CD4-positive, alpha-beta T cell treated with Interferon gamma for 1 hour (primary cell): ENCODE results near the gene ST6GAL1.

Experiments used
- DNase-seq: peaks from one replicate; pipeline ENCODE4 v3.0.0-alpha.2; 2020

ST6GAL1 gene

GRCh38 chr3:186917512-186918312 lies 12.6 kb upstream of the ST6GAL1 start:
- DNase-seq = no peak

- DNase-seq = no peak
These were observed 10.0 kb upstream of the ST6GAL1 start for GRCh38 chr3:186920301-186920700.

DNA sequence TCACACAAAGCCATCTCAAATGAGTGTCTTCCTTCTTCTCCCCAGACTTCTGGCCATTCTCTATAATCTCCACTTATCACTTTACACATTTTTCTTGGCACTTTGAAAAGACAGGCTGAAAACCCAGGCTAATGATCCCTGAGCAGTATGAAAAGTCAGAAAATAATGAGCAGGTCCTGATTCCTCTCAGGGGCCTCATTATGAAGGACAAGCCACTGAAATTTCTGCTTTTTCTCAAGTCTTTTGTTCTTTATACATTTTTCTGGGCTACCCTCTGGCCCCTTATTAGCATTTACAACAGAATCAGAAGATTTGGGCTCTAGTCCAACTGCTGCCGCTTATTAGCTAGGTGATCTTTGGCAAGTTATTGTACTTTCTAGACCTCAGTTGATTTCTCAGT lies 9.5 kb upstream of the ST6GAL1 start:
- DNase-seq = no peak

DNA sequence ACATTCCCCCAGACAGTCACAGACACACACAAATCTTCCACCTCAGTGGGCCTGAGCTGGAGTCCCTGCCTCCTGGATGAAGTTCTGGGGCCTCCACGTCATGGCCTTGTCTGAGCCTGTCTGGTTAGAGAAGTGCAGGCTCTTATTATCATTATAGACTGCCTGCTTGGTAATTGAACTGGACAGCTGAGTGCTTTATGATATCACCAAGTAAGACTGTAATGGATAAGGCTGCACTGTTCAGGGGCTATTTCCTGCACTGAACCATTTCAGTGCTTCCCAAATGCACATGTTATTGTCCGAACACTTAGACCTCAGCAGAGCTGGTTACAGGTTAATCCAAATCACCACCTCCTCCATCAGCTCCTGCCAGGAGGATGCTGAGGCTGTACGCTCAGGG lies 8.7 kb upstream of the ST6GAL1 start:
- DNase-seq = no peak

GRCh38 chr3:186922224-186922623 lies 8.1 kb upstream of the ST6GAL1 start:
- DNase-seq = no peak

GRCh38 chr3:186922790-186923189 lies 7.5 kb upstream of the ST6GAL1 start:
- no peak for DNase-seq

GRCh38 chr3:186923241-186923640 lies 7.1 kb upstream of the ST6GAL1 start:
- DNase-seq = no peak

GRCh38 chr3:186925826-186926225 lies 4.5 kb upstream of the ST6GAL1 start:
- no peak for DNase-seq

- no peak for DNase-seq
These were observed 1.1 kb upstream of the ST6GAL1 start for GRCh38 chr3:186929186-186929585.

DNA sequence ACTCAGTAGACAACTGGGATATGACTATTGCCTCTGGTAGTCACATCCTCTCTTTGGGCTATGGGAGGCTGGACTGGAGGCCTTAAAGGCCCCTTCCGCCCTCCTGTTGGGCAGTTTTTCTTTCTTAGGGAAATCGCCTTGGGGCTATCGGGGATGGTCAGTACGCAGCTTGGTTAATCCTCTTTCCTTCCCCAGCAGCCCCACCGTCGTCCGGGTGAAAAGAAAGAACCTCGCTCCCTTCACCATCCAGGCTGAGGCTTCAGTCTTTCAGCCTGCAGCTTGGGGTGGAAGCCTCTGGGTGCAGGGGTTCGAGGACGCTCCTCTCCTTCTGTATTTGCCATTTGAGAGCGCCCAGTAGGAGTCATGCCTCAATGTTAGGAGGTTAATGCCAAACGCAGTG lies 641 bp upstream of the ST6GAL1 start:
- DNase-seq = no peak

DNA sequence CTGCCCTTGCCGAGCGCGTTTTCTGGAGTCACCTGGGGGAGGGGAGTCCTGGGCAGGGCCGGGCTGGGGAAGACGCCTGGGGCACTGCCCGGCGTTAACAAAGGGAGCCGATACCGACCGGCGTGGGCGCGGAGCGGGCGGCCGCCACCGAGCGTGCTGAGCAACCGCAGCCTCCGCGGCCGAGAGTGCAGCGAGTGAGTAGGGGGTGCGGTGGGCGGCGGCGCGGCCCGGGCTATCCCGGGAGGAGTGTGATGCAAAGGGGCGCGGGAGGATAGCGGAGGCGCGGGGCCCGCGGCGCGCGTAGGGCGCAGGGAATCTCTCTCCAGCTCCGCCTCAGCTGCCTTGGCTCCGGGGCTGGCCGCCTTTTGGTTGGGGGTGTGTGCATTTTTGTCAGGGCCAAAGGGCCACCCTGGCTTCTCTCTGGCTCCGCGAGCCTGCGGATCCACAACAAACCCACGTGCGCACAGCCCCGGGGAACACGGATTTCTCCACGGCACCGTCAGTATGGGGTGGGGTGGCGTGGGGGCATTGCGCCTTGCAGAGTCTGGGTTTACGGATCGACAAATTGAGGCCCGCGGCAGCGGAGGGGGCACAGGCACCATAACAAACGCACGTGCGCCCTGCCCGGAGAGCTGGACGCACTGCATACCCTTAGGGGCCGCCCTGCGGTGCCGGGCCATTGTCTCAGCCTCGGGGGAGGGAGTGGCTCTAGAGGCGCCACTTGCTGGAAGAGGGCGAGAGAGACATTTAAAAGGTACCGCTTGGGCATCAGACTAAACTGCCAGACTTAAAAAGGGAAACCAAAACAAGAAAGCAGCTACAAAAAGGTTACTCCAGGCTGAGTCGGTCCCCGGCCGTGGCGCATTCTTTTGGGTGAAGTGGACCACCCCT lies 560 bp downstream of the ST6GAL1 start:
- peak; percentile 76 for DNase-seq

DNA sequence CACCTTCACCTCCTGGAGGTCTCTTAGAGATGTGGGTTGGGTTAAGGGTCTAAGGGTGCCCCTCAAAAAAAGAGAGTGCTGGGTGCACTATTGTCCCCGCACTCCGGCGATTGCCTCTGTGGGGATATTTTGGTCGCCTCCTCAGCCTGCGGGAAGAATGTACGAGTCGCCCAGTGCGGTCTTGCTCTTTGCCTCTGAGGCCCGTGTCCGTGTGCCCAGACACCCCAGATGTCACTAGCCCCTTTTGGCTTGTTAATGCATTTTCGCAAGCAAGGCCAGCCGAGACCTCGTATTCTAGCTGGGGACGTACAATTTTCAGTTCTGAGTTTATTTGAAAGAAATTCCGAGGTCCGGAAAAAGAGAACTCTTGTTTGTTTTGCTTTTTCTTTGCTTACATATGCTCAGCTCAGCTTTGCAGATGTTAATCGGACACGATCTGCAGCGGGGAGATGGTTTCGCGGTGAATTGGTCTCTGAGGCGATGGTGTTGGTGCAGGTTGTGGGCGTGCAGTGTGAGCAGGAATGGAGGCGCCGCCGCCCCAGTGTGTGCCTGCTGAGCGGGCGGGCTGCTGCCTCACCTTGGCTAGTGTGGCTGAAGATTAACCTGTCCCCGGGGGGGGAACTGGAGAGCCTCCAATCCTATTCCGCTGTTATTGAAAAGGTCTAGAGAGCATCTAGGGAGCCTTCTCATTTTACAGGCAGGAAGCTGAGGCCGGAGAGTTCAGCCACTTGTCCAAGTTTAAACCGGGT lies 1.4 kb downstream of the ST6GAL1 start:
- peak; percentile 52 for DNase-seq

DNA sequence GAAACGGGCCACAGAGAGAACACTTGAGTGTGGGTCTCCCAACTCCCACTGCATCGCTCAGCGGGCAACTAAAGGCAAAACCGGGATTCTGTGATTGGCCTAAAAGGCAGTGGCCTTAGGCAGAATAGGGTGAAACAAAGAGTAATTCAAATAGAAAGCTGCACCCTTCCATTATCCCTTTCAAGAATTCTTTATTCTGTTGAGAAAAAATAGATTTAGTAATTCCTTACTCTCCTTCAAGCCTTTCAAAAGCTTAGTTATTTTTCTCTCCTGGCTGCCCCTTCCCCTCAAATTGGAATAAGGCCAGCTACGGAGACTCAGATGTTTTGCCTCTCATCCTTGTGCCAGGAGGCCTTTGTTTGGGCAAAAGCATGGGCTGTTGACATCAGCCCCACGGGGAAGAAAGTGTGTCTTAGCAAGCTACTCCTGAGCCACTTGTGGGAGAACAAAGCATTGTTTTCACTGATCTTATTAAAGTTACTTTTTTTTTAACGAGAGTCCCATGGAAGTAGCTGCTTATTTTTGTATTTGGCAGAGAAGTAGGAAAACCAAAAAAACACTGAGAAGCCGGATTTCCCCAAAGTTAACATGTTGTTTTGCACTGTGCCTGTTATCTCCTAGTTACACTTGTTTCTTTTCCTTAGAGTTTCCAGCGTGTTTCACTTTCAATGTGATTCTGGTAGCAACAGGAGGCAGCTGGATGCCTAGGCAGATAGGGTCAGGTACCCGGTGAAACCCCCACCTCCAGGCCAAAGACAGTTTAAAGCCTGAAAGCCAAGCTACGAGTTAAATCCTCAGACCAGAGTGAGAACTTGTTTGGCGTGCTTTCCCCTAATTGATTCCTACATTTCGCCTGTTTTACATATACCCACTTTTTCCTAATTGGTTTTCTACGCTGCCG lies 2.2 kb downstream of the ST6GAL1 start:
- no peak for DNase-seq

GRCh38 chr3:186933816-186934215 lies 3.5 kb downstream of the ST6GAL1 start:
- no peak for DNase-seq

DNA sequence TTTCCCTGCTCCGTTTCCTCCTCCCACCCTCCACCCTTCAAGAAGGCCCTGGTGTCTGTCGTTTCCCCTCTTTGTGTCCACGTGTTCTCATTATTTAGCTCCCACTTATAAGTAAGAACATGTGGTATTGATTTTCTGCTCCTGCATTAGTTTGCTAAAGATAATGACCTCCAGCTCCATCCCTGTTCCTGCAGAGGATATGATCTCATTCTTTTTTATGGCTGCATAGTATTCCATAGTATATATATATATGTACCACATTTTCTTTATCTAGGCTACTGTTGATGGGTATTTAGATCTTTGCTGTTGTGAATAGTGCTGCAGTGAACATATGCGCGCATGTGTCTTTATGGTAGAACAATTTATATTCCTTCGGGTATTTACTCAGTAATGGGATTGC lies 4.8 kb downstream of the ST6GAL1 start:
- no peak for DNase-seq

DNA sequence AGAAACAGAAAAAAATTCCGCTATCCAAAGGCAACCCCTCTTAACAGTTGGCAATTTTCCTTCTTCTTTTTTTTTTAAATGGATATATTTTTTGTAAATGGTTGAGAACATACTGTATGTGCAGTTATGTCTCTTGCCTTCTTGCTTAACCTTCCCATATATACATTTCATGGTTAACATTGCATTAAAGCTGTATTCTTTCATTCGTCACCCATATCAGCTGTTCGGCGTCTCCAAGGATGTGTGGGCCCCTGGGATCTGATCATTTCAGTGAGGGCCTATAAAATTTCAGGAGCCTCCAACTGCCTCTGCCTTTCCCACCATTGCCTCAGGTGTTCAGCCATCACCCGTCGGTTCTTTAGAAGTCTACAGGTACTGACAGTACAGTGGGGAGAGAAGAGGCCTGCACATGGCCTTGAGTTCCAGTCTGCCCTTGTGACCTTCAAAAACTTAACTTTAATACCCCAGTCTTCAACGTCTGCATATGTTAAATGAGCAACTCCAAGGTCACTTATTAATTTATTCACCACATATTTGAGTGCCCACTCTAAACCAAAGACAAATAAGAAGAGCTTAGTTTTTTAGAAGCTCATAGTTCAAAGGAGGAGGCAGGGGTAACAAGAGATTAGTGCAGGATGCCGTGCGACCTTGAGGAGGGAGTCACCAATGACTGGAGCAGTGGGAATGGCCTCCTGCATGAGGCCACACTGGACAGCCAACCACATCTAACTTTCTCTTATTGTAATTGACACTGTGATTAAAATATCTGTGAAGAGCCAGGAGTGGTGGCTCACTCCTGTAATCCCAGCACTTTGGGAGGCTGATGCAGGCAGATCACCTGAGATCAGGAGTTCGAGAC lies 6.9 kb downstream of the ST6GAL1 start:
- DNase-seq = no peak

DNA sequence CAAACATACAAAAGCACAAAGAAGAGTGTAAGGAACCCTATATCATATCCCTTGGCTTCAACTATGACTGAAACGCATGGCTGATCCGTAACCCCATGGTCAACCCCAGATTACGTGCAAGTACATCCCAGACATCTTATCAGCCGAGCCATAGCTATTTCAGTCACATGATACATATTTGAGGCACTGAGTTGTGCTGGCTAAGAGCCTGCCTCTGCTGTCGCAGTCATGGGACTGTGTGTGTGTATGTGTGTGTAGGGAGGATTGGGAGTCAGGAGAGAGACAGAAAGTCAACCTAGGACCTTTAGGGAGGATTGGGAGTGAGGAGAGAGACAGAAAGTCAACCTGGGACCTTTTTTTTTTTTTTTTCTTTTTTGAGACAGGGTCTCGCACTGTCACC lies 8.4 kb downstream of the ST6GAL1 start:
- no peak for DNase-seq

- no peak for DNase-seq
These were observed 9.2 kb downstream of the ST6GAL1 start for GRCh38 chr3:186939536-186939935.

GRCh38 chr3:186940967-186941366 lies 10.6 kb downstream of the ST6GAL1 start:
- no peak for DNase-seq

DNA sequence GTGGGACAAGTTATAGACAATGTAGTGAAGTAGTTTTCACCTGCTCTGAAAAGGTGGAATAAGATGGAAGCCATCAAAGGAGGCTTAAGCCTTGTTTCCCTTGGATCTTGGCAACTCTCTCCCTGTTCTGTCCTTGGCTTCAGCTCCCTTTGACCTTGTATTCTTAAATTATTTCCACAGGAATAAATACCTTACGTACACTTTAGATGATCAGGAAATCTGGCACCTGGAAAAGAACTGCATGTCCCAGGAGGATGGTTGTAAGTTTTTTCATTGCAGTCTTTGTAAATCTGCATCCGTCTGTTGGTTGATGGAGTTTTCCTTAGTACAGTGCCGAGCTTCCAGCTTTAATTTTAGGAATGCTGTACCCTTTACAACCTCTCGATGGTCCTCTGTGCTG lies 11.8 kb downstream of the ST6GAL1 start:
- DNase-seq = no peak

DNA sequence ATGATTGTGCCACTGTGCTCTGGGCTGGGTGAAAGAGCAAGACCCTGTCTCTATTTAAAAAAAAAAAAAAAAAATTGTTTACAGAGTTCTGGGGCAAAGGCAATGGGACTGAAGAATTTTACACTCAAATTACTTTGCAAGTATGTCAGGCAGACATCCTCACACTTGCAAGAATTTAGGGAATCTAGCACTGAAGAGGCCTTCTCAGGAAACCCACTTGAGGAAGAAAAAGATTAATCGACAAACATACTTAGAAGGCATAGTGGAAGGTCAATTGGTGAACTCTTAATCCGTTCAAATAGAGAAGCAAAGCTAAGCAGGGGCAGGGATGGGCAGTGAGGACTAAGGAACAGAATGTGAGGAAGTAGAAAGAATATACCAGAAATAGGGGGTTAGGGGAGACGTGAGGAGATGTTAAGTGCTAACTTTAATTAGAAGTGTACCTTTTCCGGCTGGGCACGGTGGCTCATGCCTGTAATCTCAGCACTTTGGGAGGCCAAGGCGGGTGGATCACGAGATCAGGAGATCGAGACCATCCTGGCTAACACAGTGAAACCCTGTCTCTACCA lies 15.0 kb downstream of the ST6GAL1 start:
- DNase-seq = no peak
